ENCODE results near the gene MID1.

Gene MID1

DNA sequence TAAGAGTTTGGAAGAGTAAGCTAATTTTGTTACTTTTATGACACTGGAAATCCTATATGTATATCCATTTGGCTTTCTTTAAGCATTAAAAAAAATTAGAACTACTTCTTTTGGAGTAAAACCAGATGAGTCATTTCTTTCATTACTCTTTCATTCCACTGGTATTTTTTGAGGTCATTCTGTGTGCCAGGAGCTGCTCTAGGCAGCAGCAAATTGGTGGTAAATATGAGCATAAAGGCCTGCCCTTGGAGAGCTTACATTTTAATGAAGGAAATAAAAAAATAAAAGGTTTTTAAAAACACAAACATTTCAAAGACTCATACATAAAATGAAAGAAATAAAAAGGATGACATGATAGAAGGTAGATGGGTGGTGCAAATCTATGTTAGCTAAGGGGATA lies 37.4 kb downstream of the MID1 start:
- no peak overlapping the region for H3K4me3 ChIP-seq (ENCODE audit: insufficient read depth, low read length, poor library complexity, severe bottlenecking)
- no peaks in the 10 kb centered on the region for H3F3A ChIP-seq (ENCODE audit: insufficient read depth)
- no peak overlapping the region for H3K27ac ChIP-seq (ENCODE audit: low read depth, low read length)
- no peak overlapping the region for H3K9ac ChIP-seq (ENCODE audit: low read length)
- no peaks in the 10 kb centered on the region for H3K79me2 ChIP-seq (ENCODE audit: insufficient read depth, low read length)
- TF ChIP-seq, protein P1, sequence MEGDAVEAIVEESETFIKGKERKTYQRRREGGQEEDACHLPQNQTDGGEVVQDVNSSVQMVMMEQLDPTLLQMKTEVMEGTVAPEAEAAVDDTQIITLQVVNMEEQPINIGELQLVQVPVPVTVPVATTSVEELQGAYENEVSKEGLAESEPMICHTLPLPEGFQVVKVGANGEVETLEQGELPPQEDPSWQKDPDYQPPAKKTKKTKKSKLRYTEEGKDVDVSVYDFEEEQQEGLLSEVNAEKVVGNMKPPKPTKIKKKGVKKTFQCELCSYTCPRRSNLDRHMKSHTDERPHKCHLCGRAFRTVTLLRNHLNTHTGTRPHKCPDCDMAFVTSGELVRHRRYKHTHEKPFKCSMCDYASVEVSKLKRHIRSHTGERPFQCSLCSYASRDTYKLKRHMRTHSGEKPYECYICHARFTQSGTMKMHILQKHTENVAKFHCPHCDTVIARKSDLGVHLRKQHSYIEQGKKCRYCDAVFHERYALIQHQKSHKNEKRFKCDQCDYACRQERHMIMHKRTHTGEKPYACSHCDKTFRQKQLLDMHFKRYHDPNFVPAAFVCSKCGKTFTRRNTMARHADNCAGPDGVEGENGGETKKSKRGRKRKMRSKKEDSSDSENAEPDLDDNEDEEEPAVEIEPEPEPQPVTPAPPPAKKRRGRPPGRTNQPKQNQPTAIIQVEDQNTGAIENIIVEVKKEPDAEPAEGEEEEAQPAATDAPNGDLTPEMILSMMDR (IDR thresholded peaks at IDR 0.05; ENCODE audit: insufficient read depth, low read length, poor library complexity, severe bottlenecking) = no peak
- no peak for TF ChIP-seq EZH2phosphoT487 (conservative IDR thresholded peaks at IDR 0.05; ENCODE audit: low read length)
- no peaks in the 10 kb centered on the region for H3K9me3 ChIP-seq (ENCODE audit: insufficient read depth, low read length)
- no peaks in the 10 kb centered on the region for H3K27me3 ChIP-seq (ENCODE audit: low read length)
- H3K36me3 ChIP-seq (ENCODE audit: low read length) = no peaks in the 10 kb centered on the region
- H2AFZ ChIP-seq (ENCODE audit: low read depth, low read length, severe bottlenecking) = no peak overlapping the region
- H4K20me1 ChIP-seq (ENCODE audit: low read depth, low read length) = no peaks in the 10 kb centered on the region
- H3K4me2 ChIP-seq (ENCODE audit: low read depth, low read length, poor library complexity, severe bottlenecking) = no peak overlapping the region
- H3K9me2 ChIP-seq (replicated peaks; ENCODE audit: insufficient read depth, low read length) = no peaks in the 10 kb centered on the region

GRCh38 chrX:10582215-10582733 lies 38.1 kb downstream of the MID1 start:
- Histone ChIP-seq H3K27me3 (ENCODE audit: low read length) (no peaks in the 10 kb centered on the region), H2AFZ (ENCODE audit: low read depth, low read length, severe bottlenecking) (no peak overlapping the region), H3K9me3 (ENCODE audit: insufficient read depth, low read length) (no peaks in the 10 kb centered on the region), H3K79me2 (ENCODE audit: insufficient read depth, low read length) (no peaks in the 10 kb centered on the region), H3K36me3 (ENCODE audit: low read length) (no peaks in the 10 kb centered on the region), H3K4me3 (ENCODE audit: insufficient read depth, low read length, poor library complexity, severe bottlenecking) (no peak overlapping the region), H3K9ac (ENCODE audit: low read length) (no peak overlapping the region), H3F3A (ENCODE audit: insufficient read depth) (no peaks in the 10 kb centered on the region), H3K4me2 (ENCODE audit: low read depth, low read length, poor library complexity, severe bottlenecking) (no peak overlapping the region), H3K9me2 (replicated peaks; ENCODE audit: insufficient read depth, low read length) (no peaks in the 10 kb centered on the region), H3K27ac (ENCODE audit: low read depth, low read length) (no peak overlapping the region), H4K20me1 (ENCODE audit: low read depth, low read length) (no peaks in the 10 kb centered on the region)
- TF ChIP-seq EZH2phosphoT487 (conservative IDR thresholded peaks at IDR 0.05; ENCODE audit: low read length) = no peak
- TF ChIP-seq, protein P1 (IDR thresholded peaks at IDR 0.05; ENCODE audit: insufficient read depth, low read length, poor library complexity, severe bottlenecking) = no peak

DNA sequence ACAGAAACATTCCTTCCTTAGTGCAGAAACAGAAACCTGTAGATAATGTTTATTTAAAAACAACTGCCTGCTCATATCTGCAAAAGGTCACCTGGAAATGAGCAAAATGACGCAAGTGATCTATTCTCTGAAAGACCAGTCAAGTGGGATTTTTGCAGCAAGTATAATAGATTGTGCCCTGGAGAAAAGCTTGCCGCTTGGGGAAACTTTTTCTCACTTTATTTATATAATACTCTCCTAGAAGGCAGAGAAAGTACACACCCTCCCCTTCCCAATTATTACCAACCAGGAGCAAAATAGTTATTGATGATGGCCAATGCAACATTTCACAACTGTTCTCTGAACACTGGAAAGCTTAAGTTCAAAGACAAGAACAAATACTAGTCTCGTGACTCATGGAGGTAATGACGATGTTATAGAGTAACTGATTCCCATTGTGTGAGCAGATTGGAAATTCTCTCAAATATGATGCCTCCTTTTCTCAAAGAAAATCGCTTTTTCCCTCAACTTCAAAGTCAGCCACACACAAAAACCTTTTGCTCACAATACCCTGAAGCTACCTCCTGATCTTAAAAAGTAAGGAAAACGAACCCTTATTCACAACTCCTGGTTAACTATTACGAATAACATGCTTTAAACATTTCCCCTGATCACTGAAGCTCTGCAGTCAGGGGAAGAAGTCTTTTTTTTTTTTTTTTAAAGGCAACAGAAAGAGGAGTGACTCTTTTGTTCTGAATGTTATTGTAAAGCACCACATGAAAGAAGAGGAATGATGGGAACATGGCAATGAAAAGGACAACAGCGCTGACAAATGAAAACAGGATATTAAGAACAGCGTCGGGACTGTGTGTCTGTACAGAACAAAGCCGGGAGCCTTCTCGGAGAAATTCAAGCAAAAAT lies 41.0 kb downstream of the MID1 start:
- Histone ChIP-seq H3K36me3 (ENCODE audit: low read length) (no peaks in the 10 kb centered on the region), H3F3A (ENCODE audit: insufficient read depth) (no peaks in the 10 kb centered on the region), H3K4me2 (ENCODE audit: low read depth, low read length, poor library complexity, severe bottlenecking) (no peak overlapping the region), H3K27ac (ENCODE audit: low read depth, low read length) (no peak overlapping the region), H3K9me2 (replicated peaks; ENCODE audit: insufficient read depth, low read length) (no peaks in the 10 kb centered on the region), H3K9me3 (ENCODE audit: insufficient read depth, low read length) (no peaks in the 10 kb centered on the region), H3K9ac (ENCODE audit: low read length) (no peak overlapping the region), H3K79me2 (ENCODE audit: insufficient read depth, low read length) (no peaks in the 10 kb centered on the region), H4K20me1 (ENCODE audit: low read depth, low read length) (no peaks in the 10 kb centered on the region), H2AFZ (ENCODE audit: low read depth, low read length, severe bottlenecking) (no peak overlapping the region), H3K27me3 (ENCODE audit: low read length) (no peaks in the 10 kb centered on the region), H3K4me3 (ENCODE audit: insufficient read depth, low read length, poor library complexity, severe bottlenecking) (no peak overlapping the region)
- TF ChIP-seq EZH2phosphoT487 (conservative IDR thresholded peaks at IDR 0.05; ENCODE audit: low read length) = no peak
- TF ChIP-seq, protein P1 (IDR thresholded peaks at IDR 0.05; ENCODE audit: insufficient read depth, low read length, poor library complexity, severe bottlenecking) = no peak

Data from SU-DHL-6 (cell line).